Stimulated activated CD8-positive, alpha-beta memory T cell treated with anti-CD3 and anti-CD28 coated beads, Interleukin-12 subunit alpha, Interleukin-12 subunit beta, amount 100 ng/mL, for 24 hours (primary cell): ENCODE data around the gene MDC1.

Experiments used
- DNase-seq: peaks from one replicate; pipeline ENCODE4 v3.0.0-alpha.2; 2020; ENCODE audit errors: extremely low read depth

Gene MDC1

GRCh38 chr6:30747300-30747687 lies 30.2 kb upstream of the MDC1 start:
- no peak for DNase-seq

DNA sequence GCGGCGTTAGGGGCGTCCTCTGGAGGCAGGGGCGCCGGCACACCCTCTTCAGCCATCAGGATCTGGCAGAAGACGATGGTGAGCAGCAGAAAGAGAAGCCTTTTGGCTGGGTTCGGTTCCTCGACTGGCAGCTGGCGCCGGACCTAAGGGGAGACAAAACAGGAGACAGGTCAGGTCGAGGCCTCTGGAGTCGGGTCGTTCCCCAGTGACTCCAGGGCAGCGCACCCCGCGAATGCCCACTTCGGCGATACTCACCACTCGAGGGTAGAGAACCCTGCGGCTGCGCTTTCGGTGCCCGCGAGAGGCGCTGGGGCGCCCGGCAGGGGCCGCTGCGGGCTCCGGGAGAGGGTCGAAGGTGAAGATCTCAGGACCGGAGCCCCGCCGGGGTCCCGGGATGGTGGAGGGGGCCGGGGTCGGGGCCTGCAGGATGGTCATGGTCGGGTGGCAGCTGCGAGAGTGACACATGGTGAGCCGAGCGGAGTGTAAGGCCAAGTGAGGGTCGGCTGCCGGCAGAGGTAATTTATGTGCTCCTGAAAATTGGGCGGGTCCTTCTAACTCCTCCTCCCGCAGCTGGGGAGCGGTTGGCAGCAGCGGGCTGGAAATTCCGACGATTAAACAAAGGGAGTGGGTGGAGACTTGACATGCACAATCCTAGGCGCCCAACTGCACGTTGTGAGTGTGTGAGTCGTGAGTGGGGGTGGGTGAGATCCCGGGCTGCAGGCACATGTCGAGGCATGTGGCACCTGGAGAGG lies 27.1 kb upstream of the MDC1 start, which contains the start of gene IER3:
Gene IER3, minus strand, starts transcription at position 494 of the 752 bp plus-strand sequence. Its CDS starts 29 bp downstream, at position 465.
- peak; percentile 64 for DNase-seq

DNA sequence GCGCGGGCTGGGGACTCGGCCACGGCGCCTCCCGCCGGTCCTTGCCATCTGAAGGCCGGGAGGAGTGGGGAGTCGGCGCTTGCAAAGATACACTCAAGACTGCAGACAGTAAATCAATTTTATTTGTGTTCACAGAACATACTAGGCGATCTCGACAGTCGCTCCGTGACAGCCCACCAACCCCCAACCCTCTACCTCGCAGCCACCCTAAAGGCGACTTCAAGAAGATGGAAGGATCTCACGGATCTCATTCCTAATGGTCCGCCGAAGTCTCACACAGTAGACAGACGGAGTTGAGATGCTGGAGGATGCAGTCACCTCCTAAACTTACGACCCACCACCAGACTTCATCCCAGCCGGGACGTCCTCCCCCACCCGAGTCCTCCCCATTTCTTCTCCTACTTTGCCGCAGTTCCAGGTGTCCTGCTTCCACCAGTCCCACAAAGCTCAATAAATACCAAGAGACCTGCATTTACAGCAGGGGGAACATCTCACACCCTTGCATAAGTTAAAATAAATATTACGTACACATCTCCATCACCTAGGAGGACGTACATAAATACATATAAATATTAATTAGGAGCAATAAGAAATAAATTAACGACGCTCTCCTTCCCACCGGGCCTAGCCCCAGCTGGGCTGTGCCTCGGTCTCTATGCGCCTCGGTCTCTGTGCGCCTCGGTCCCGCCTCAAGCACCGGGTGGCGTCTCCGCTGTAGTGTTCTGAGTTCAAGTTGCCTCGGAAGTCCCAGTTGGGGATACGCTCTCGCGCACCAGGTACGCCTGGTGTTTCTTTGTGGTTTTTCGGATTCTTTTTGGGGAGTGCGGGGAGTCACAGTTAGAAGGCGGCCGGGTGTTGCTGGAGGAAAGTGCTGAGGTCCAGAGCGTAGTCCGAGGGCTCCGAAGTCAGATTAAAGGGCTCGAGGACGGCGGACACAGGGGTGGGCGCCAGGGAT lies 26.3 kb upstream of the MDC1 start:
- DNase-seq = no peak

GRCh38 chr6:30742316-30743098 lies 25.4 kb upstream of the MDC1 start, which contains the start of gene FLOT1:
Gene FLOT1, minus strand, starts transcription at chr6:30742687. Its CDS starts 498 bp downstream, at chr6:30742189.
- DNase-seq = peak; percentile 84

GRCh38 chr6:30741789-30742315 lies 24.8 kb upstream of the MDC1 start:
- DNase-seq = no peak

DNA sequence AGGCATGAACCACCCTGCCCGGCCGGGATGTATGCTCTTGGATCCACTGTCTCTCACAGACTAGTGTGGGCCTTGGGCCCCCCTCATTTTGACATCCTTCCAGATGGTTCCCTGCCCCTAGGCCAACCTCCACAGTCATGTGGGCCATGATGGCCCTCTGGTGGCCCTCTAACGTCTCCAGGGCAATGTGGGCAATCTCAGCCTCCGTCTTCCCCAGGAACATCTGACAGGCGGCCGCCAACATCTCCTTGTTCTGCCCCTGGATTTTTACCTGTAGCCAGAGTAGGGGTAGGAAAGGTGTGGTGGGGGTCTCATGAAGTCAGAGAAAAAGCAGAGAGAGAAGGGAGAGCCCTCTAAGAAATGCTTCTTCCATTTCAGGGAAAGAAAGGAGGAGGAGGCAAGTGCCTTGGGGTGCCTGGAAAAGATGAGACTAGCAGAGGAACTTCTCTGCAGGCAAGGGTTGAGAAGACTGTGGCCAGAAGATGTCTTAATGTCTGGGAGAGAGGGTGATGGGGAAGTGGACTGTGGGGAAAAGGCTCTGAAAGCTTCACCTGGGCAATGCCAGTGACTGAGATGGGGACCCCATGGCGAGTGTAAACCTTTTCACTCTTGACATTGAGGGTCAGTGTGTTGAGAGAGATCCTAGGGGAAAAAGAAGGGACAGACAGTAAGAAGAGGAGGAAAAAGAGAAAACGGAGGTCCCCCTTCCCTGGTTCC lies 24.1 kb upstream of the MDC1 start:
- DNase-seq = no peak

DNA sequence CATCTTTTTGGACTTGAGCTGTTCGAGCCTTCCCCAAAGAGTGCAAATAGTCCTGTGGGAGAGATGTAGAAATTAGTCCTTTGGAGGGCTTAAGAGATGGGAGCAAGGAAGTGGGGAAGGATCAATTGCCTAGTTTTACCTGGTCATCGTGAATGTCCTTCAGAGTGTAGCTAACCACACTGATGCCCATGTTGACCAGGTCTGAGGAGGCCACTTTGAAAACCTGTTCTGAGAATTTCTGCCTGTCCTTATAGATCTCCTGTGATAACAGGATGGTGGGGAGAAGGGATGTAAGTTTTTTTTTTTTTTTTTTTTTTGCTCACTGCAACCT lies 23.4 kb upstream of the MDC1 start:
- no peak for DNase-seq

- DNase-seq = no peak
These were observed 21.5 kb upstream of the MDC1 start for GRCh38 chr6:30738532-30738931.

DNA sequence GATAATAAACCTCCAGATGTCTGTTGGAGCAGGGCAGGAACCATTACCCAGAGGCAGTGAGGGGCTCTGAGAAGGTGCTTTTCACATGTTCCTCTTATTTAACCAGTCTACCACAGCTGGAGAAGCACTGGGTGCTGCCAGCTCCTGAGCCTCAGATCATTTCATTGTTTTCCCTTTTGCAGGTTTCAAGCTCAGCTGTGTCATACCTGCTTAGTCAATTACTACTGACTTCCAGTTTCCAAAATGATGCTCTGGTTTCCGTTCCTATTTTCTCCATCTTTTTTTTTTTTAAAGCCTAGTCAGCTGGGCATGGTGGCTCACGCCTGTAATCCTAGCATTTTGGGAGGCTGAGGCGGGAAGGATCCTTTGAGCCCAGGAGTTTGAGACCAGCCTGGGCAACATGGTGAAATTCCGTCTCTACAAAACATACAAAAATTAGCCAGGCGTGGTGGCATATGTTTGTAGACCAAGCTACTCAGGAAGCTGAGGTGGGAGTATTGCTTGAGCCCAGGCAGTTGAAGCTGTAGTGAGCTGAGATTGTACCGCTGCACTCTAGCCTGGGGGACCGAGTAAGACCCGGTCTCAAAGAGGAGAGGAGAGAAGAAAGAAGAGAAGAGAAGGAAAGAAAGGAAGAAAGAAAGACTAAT lies 18.7 kb upstream of the MDC1 start:
- no peak for DNase-seq

- DNase-seq = no peak
These were observed 15.3 kb upstream of the MDC1 start for GRCh38 chr6:30732237-30732943.

GRCh38 chr6:30730601-30731435 lies 13.7 kb upstream of the MDC1 start:
- DNase-seq = no peak

DNA sequence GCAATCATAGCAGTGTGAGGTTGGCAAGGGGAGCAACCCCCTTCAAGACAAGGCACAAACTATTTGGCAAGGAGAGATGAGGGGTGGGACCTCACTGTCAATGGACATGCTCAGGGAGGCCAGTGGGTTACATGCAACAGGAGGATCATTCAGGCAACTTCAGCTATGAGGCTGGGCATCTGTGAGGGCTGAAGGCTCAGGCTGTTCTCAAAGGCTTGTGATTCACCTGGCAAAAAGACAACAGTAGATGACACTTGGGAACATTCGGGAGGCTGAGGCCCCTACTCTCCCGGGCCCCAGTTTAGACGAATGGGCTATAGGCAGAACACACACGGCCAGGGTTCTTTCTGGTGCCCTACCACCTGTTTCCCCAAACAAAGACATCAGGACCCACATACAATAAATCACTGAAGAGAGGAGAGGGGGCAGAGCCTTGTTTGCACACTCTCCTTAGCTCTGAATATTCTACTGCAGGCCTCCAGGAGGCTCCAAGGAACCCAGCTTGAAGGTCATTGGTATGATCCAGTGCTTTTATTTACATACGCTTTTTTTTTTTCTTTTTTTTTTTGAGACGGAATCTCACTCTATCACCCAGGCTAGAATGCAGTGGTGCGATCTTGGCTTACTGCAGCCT lies 11.0 kb upstream of the MDC1 start:
- no peak for DNase-seq

DNA sequence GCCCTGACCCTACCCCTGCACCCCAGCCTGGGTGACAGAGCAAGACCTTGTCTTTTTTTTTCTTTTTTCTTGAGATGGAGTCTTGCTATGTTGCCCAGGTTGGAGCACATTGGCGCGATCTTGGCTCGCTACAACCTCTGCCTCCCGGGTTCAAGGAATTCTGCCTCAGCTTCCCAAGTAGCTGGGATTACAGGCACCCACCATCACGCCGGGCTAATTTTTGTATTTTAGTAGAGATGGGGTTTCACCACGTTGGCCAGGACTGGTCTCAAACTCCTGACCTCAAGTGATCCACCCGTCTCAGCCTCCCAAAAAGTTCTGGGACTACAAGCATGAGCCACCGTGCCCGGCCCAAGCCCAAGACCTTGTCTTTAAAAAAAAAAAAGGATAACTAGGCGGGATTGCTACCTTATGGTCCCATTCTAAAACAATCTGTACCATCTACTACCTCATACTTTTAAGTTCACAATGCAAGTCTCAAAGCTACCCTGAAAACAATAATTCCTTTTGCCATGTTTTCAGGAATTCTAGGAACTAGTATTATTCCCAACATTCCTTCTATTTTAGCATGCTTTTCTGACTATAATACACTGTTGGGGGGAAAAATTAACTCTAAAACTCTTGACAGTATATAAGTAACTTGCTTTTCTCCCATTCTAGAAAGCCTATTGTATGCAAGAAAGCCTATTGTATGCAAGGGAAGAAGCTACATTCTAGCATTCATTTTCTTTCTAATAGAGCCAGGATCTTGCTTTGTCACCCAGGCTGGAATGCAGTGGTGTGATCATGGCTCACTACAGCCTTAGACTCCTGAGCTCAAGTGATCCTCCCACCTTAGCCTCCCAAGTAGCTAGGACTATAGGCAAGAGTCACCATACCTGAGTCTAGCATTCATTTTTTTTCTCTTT lies 9.7 kb upstream of the MDC1 start:
- no peak for DNase-seq

DNA sequence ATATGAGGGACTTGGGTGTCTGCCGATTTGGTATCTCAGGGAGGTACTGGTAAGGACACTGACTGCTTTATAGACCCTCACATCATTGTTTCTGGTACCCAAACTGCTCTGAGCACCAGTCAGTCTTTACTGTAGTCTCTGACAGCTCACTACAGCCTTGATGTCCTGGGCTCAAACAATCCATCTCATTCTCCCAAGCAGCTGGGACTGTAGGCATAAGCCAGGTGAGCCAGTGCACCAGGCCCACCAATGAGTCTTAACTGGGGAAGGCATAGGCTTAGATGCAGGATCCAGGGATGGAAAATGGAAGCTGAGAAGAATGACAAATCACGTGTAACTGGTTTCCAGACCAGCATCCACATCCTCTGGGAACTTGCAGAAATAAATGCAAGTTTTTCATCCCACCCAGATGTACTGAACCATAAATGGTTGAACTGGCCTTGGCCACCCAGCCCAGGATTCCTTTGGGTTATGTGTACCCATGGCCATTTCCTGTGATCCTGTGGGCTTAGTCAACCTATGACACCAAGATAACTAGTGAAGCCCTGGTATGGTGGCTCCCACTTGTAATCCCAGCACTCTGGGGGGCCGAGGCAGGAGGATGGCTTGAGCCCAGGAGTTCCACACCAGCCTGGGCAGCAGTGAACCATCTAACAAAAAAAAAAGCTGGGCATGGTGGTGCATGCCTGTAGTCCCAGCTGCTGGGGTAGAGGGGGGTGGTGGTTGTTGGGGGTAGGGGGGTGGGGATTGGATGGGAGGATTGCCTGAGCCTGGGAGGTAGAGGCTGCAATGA lies 8.8 kb upstream of the MDC1 start:
- no peak for DNase-seq

- DNase-seq = no peak
These were observed 8.0 kb upstream of the MDC1 start for GRCh38 chr6:30724906-30725667.
